HG03159 (cell line): ENCODE measurements around the gene UGT2A1.

Source experiments
- ATAC-seq: cut with Tn5 transposase; IDR thresholded peaks from one replicate; pipeline ENCODE4 v1.9.1; 2021; ENCODE audit warnings: mild to moderate bottlenecking, moderate library complexity; ENCODE audit not compliant: unreplicated experiment

Gene UGT2A1

DNA sequence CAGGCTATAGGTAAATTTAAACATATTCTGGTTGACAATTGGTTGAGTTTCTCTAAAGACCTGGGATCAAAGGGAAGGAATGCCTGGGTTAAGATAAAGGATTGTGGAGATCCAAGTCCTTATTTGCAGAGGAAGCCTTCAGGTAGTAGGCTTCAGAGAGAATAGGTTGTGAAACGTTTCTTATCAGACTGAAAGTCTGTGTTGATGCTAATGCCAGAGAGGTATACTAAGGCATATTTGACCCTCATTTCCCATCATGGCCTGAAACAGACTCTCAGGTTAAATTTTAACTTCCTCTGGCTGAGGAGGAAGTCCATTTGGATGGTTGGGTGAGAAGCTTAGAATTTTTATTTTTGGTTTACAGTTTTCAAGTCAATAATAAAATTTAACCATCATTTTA, 61.7 kb downstream of the UGT2A1 start:
- no peak for ATAC-seq

DNA sequence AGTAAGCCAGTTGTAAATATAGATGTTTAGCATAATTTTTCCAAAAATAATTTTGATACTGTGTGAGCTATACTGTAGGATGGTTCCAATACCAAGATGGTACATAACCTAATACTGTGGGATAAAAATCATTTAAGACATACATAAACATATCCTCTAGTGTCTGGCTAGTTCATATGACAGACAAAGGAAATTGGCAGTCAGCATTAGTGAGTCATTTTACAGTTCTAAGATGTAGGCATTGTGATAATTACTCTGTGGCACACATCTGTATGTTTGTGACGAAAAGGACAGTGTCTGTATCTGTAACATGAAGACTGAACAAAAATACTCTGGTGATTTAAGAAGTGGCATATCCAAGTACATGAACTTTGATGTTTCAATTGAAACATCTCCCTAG, 63.2 kb downstream of the UGT2A1 start:
- no peak for ATAC-seq

DNA sequence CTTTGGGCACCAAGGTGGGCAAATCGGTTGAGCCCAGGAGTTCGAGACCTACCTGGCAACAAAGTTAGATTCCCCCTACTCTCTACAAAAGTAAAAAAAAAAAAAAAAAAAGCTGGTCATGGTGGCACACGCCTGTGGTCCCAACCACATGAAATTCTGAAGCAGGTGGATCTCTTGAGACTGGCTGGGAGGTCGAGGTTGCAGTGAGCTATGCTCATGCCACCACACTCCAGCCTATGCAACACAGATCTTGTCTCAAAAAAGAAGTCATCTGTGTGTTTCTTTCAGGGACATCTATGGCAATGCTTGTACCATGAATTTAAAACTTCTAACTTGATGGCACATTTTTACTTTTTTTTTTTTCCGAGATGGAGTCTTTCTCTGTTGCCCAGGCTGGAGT, 68.9 kb downstream of the UGT2A1 start:
- ATAC-seq = no peak

DNA sequence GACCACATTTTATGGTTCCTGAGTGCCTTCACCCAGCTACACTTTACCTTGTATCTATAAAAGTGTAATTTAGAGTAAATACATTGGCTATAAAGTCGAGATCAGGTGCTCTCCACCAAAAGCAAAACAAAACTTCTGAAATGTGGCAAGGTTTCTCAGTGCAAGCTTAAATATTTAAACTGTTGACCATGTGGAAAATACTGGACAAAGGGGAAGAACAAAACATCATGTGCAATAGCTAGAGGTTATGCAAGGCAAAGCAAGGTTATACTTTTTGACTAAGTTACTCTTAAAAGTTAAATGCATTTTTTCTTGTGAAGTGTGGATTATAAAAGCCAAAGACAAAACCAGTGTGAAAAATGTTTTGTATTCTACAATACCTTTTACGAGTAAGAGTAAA, 69.5 kb downstream of the UGT2A1 start:
- no peak for ATAC-seq

DNA sequence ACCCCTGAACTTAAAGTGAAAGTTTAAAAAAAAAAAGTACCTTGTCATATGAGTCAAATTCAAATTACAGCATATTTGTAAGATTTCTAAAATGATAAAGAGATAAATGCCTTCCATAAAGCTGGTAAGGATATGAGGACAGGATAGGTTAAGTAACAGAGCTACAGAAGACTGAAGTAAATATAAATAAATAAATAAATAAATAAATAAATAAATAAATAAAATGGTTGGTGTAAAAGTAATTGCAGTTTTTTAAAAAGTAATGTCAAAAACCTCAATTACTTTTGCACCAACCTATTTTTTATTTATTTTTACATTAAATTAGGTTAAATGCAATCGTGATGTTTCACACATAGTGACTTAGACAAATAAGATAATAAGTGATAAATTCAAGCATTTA, 75.8 kb downstream of the UGT2A1 start:
- no peak for ATAC-seq

DNA sequence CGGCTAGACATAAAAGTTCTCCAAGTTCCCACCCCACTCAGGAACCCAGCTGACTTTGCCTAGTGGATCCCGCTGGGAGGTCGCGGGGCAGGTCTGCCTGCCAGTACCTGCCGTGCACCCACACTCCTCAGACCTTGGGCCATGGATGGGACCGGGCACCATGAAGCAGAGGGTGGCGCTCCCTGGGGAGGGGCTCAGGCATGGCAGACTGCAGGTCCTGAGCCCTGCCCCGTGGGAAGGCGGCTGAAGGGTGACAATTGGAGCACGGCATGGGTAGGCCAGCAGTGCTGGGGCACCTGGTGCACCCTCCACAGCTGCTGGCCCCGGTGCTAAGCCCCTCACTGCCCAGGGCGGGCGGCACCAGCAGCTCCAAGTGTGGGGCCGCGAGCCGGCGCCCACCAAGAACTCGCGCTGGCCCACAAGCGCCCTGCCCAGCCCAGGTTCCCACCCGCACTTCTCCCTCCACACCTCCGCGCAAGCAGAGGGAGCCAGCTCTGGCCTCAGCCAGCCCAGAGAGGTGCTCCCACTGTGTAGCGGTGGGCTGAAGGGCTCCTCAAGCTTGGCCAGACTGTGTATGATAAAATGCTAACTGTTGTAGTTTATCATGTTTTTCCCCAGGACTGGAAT, 76.7 kb downstream of the UGT2A1 start:
- no peak for ATAC-seq

DNA sequence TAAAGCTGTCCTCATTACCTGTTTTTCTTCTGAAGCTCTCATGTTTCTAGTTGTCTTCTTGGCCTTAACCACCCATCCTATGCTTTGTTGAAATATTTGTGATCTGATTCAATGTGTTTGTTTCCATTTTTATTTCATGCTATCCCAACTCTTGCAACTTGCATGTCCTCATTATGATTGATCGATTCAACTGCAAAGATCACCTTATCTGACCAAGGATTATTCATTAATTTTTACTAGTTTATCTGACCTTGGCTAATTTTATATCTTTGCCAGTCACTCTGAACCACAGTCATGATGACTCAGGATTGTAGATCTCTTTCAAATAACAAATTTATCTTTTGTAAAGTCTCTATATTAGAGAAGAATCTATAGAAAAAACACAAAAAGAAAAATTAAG, 84.3 kb downstream of the UGT2A1 start:
- no peak for ATAC-seq

DNA sequence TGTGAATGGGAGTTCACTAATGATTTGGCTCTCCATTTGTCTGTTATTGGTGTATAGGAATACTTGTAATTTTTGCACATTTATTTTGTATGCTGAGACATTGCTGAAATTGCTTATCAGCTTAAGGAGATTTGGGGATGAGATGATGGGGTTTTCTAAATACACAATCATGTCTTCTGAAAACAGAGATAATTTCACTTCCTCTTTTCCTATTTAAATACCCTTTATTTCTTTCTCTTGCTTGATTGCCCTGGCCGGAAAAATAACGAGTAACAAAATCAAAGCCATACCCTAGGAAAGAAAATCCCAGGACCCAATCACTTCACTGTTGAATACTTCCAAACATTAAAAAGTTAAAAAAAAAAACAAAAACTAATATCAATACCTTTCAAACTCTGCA, 89.6 kb downstream of the UGT2A1 start:
- ATAC-seq = no peak

DNA sequence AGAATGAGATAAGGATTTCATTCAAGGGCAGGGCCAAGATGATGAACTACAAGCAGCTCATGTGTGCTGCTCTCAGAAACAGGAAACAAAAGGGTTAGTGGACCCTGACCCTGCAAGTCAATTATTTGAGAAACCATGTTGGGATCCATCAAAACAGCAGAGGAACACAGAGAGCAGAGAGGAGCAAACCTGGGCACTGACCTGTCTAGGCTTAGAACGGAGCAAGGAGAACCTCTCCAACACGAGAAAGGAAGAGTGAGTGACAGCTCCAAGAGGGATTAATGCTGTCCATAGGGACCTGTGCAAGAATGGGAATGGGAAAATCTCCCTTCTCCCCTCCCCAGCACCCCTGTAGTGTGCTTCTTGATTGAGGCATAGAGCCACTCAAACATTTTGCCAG, 103.4 kb downstream of the UGT2A1 start:
- ATAC-seq = no peak

DNA sequence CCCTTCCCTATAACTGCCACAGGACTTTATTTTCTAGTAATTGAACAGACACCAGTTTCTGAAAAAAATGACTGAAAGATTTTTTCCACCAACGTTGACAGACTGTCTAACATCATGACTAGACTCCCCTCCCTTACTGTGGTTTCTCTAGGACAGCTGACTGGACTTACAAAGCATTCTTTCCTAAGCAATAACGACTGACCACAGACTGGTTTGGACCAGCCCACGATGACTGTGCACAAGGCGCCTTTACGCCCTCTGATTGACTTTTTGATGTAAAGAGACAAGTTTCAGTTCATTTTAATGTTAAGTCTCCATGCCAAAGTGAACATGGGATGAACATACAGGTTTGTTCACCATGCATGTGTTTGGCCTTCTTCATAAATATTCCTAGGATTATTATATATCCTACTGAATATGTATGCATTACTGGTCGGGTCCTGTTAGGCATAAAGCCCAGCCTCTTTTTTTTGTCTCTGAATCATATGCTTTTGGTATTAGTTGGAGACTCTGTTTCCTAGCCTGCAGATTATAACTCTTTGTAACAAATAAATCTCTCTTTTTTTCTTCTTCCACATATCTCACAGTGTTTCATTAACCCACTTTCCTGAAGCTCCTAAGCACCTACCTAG, 106.8 kb downstream of the UGT2A1 start:
- no peak for ATAC-seq
